Mucosa of descending colon (tissue), 3 donors: ENCODE data around the gene FUT4. TPM values are rescaled to one million over a fixed set of nuclear protein-coding genes. Genes with fewer than 3 reads are reported as not detected.

ENCODE experiments used
- ATAC-seq: fragments of 200-7000 bp; cut with Tn5 transposase; one replicate; pipeline ENCODE4 v1.9.1; 2020; ENCODE audit warnings: mild to moderate bottlenecking, moderate library complexity
- DNase-seq, 3 donors: peaks; one replicate each; pipeline ENCODE4 v3.0.0-alpha.2; 2020
- H3K36me3 ChIP-seq: fragments of 200-600 bp; one replicate; pipeline ENCODE4 v1.8.0; 2021; ENCODE audit warnings: low read depth, mild to moderate bottlenecking
- H3K4me1 ChIP-seq: fragments of 200-600 bp; one replicate; pipeline ENCODE4 v1.8.0; 2021; ENCODE audit warnings: low read depth, mild to moderate bottlenecking
- H3K4me3 ChIP-seq: fragments of 200-600 bp; one replicate; pipeline ENCODE4 v1.8.0; 2021; ENCODE audit warnings: mild to moderate bottlenecking
- H3K9me3 ChIP-seq: fragments of 200-600 bp; one replicate; pipeline ENCODE4 v1.8.0; 2021; ENCODE audit warnings: mild to moderate bottlenecking
- intact Hi-C, 2 donors: fragments of 100-400 bp; cut with DNase I in 1 of 2; cut with micrococcal nuclease in 1 of 2; formaldehyde crosslinking; loops; one replicate each; pipeline versions ENCODE4 v1.11.0 to v1.11.1; 2022; cut with DNase I, micrococcal nuclease
- total RNA-seq, 3 donors: library from RNA; stranded (reverse); fragmentation: NEBNext Ultra II Directional in 2 of 3; extraction: Animal tissue kit (Norgen Biotek cat#: 25700) in 2 of 3; gene quantifications; one replicate each; pipeline versions ENCODE4 v1.2.1 to v1.2.4, GENCODE V29; 2021 to 2023
- TF ChIP-seq, protein P1 (sequence below): fragments of 200-600 bp; IDR thresholded peaks from one replicate; pipeline ENCODE4 v1.8.0; 2022; ENCODE audit warnings: antibody characterized with exemption, mild to moderate bottlenecking
- donor health status: DM: no; HTN: no; CAD: no; lungs with moderate emphysema.
- donor health status: DM: no; HTN: no; CAD: no.
- donor health status: DM: no; HTN: yes; CAD: no.

Gene FUT4
- total RNA-seq, 3 donors from 2014 or later: 13.9 to 23.5 (median 21.9) TPM

DNA sequence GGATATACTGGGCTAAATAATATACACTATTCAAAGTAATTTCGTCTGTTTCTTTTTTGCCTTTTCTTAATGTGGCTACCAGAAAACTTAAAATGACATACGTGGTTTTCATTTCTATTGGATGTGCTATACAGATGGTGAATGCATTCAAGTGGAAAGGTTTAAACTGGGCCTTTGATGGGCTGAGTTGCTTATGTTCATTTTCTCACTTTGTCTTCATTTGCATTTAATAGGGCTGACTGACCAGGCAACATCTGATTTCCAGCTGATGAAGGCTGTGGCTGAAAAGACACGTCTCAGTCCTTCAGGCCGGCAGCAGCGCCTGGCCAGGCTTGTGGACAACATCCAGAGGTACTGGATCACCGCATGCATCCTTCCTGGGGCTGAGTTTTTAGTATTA, 51.4 kb downstream of the FUT4 start:
- no peaks in the 10 kb centered on the region for H3K36me3 ChIP-seq
- no peak overlapping the region for H3K4me3 ChIP-seq
- DNase-seq: no peak
- no peaks in the 10 kb centered on the region for H3K4me1 ChIP-seq
- TF ChIP-seq, protein P1, sequence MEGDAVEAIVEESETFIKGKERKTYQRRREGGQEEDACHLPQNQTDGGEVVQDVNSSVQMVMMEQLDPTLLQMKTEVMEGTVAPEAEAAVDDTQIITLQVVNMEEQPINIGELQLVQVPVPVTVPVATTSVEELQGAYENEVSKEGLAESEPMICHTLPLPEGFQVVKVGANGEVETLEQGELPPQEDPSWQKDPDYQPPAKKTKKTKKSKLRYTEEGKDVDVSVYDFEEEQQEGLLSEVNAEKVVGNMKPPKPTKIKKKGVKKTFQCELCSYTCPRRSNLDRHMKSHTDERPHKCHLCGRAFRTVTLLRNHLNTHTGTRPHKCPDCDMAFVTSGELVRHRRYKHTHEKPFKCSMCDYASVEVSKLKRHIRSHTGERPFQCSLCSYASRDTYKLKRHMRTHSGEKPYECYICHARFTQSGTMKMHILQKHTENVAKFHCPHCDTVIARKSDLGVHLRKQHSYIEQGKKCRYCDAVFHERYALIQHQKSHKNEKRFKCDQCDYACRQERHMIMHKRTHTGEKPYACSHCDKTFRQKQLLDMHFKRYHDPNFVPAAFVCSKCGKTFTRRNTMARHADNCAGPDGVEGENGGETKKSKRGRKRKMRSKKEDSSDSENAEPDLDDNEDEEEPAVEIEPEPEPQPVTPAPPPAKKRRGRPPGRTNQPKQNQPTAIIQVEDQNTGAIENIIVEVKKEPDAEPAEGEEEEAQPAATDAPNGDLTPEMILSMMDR: no peak
- H3K9me3 ChIP-seq: no peaks in the 10 kb centered on the region
- no peak for ATAC-seq
- intact Hi-C loops: no loop called here

DNA sequence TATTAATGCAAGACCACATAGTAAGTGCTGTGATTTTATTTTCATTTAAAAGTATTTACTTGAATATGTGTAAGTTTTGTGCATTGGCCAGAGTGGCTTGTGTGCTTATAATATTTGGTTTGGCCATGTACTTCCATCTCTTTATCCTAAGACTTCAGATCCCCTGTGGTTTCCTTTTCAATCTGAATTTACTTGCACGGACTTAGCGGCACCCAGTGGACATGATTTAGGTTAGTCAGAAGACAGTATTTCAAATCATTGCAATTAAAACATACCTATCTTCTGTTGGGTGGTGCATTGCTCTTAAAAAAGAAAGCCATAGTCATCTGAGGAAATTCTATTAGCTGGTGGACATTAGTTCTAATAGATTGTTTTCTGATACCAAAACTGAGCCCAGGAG, 54.2 kb downstream of the FUT4 start:
- DNase-seq: peak in 1 of 3 donors; percentile 14

More for the DNA sequence above, 54.2 kb downstream of the FUT4 start:
- H3K4me3 ChIP-seq: no peak overlapping the region
- no peaks in the 10 kb centered on the region for H3K36me3 ChIP-seq
- ATAC-seq: no peak
- no peaks in the 10 kb centered on the region for H3K9me3 ChIP-seq
- no peaks in the 10 kb centered on the region for H3K4me1 ChIP-seq
- intact Hi-C loops: no loop called here
- TF ChIP-seq, protein P1: no peak

Other genes starting within 250 kb of the FUT4 start
- not detected for gene IZUMO1R, start 239.3 kb upstream of the FUT4 start, total RNA-seq
- gene GPR83, start 142.5 kb upstream of the FUT4 start, total RNA-seq: under 1 TPM in 1 of 3 donors, not detected in 2; 0.51 TPM
- gene MRE11, start 50.1 kb upstream of the FUT4 start, total RNA-seq: 10 to 100 TPM; 15.3 to 18.0 (median 16.9) TPM
- gene ANKRD49, start 49.9 kb upstream of the FUT4 start, total RNA-seq: 10 to 100 TPM; 15.1 to 17.9 (median 16.3) TPM
- gene C11orf97, start 31.5 kb upstream of the FUT4 start, total RNA-seq: not detected
- 10 to 100 TPM in 1 of 3 donors, 1 to 10 TPM in 2; 5.0 to 11.5 (median 5.9) TPM for gene PIWIL4, start 23.4 kb downstream of the FUT4 start, total RNA-seq
- 10 to 100 TPM in 2 of 3 donors, 1 to 10 TPM in 1; 6.5 to 94.7 (median 11.3) TPM for gene AMOTL1, start 224.4 kb downstream of the FUT4 start, total RNA-seq